MM.1S (cell line): ENCODE measurements around the gene MVB12B.

ENCODE experiments used
- EZH2 ChIP-seq: fragments of 300-600 bp; sonication (generic); optimal IDR thresholded peaks from 2 replicates; pipeline ENCODE3; 2017; ENCODE audit warnings: low read depth, mild to moderate bottlenecking, antibody characterized with exemption, low read length, mixed read lengths
- EZH2phosphoT487 ChIP-seq: fragments of 300-600 bp; sonication (generic); IDR thresholded peaks from 2 replicates; pipeline ENCODE4 v1.6.1; 2018; ENCODE audit warnings: antibody characterized with exemption, low read length
- TF ChIP-seq, protein P1 (sequence below): fragments of 300-600 bp; sonication (generic); IDR thresholded peaks from 2 replicates; pipeline ENCODE4 v1.5.1; 2016; ENCODE audit warnings: antibody characterized with exemption, low read length, mixed read lengths

DNA sequence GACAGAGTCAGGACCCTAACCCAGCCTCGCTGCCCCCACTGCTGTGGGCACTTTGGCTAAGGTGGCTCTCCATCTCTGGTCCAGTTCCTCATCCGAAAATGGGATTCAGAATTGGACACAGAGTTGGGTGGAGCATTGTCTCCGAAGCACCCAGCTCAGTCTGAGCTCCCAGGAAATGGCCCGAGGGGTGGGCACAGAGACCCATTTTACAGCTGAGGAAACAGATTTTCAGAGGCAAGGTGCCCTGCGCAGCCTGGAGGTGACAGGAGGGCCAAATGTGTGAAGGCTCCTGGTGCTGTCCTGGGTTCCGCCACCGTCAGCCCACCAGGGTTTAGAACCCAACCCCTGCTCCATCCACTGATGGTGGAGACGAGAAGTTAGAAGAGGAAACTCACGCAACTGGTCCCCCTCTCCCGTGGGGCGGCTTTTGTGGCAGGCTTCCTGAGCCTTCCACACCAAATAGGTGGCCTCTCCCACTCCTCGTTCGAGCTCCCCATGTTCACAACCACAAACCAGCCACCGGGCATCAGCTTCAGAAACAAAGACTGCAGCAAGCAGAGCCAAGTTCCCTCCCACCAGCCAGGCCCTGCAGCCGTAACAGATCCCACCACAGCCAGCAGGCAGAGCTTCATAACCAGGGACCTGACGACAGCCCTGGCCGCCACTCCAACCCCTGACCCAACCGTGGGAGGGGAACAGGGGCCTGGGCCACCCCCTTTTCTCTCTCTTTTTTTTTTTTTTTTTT lies 196.2 kb downstream of the MVB12B start:
- TF ChIP-seq, protein P1, sequence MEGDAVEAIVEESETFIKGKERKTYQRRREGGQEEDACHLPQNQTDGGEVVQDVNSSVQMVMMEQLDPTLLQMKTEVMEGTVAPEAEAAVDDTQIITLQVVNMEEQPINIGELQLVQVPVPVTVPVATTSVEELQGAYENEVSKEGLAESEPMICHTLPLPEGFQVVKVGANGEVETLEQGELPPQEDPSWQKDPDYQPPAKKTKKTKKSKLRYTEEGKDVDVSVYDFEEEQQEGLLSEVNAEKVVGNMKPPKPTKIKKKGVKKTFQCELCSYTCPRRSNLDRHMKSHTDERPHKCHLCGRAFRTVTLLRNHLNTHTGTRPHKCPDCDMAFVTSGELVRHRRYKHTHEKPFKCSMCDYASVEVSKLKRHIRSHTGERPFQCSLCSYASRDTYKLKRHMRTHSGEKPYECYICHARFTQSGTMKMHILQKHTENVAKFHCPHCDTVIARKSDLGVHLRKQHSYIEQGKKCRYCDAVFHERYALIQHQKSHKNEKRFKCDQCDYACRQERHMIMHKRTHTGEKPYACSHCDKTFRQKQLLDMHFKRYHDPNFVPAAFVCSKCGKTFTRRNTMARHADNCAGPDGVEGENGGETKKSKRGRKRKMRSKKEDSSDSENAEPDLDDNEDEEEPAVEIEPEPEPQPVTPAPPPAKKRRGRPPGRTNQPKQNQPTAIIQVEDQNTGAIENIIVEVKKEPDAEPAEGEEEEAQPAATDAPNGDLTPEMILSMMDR = no peak
- no peak for TF ChIP-seq EZH2
- no peak for TF ChIP-seq EZH2phosphoT487
